K562 (cell line): ENCODE measurements around the gene CCDC87. TPM values are rescaled to one million over a fixed set of nuclear protein-coding genes. Genes with fewer than 3 reads are reported as not detected.

Experiments
- ATAC-seq: fragments of 200-7000 bp; cut with Tn5 transposase; 3 replicates; pipeline ENCODE4 v1.9.1; 2020; ENCODE audit warnings: moderate library complexity
- BruUV-seq: library from RNA; stranded (reverse); fragments of 400-500 nt; replicated peaks from 2 replicates; lab custom pipeline; 2021; lab: Mats Ljungman, UMichigan
- CTCF ChIA-PET: fragments of 300-600 bp; formaldehyde crosslinking; extraction: SDS; loops from one replicate; lab custom pipeline; 2021; ENCODE audit warnings: low intra/inter-chr PET ratio; lab: Yijun Ruan, JAX
- POLR2A ChIA-PET: fragments of 300-600, 350-650 bp; sonication (Branson Sonifier 250); formaldehyde crosslinking; extraction: SDS; loops from one replicate; lab custom pipeline; 2021; ENCODE audit warnings: antibody characterized with exemption, inconsistent platforms; lab: Yijun Ruan, JAX
- DNase-seq, 4 experiments: peaks; one replicate each; pipeline versions ENCODE4 v3.0.0 to v3.0.0-alpha.2; 2011 to 2018; ENCODE audit warnings: low spot score in 3 of 4, mixed read lengths in 3 of 4; ENCODE audit errors: extremely low read depth in 1 of 4
- FAIRE-seq: peaks from 2 replicates; lab custom pipeline; 2011; peaks lifted over from hg19 to GRCh38; lab: Jason Lieb, UNC
- H2AFZ ChIP-seq: 2 replicates; pipeline ENCODE4 v1.6.0; 2011; ENCODE audit warnings: low read depth, low read length, control low read depth, inconsistent platforms
- H3K27ac ChIP-seq: fragments of 200-600 bp; 3 replicates; pipeline ENCODE4 v1.8.0; 2011; ENCODE audit warnings: low read depth, mild to moderate bottlenecking, control low read depth, inconsistent platforms, low read length, moderate library complexity, mixed read lengths; ENCODE audit errors: extremely low read depth
- H3K27me3 ChIP-seq, 2 experiments: fragments of 300-600 bp in 1 of 2; 2 replicates in 1 of 2; 3 replicates in 1 of 2; pipeline versions ENCODE4 v1.6.0 to v1.8.0; 2011; ENCODE audit warnings: inconsistent platforms in 2 of 2, low read length in 2 of 2, mild to moderate bottlenecking in 1 of 2, mixed read lengths in 1 of 2, moderate library complexity in 1 of 2; ENCODE audit not compliant: control insufficient read depth in 2 of 2, insufficient read depth in 2 of 2
- H3K36me3 ChIP-seq: fragments of 300-600 bp; 3 replicates; pipeline ENCODE4 v1.8.0; 2011; ENCODE audit warnings: mild to moderate bottlenecking, low read length, inconsistent platforms; ENCODE audit not compliant: control insufficient read depth, insufficient read depth
- H3K4me1 ChIP-seq, 2 experiments: fragments of 200-600 bp in 1 of 2; replicated peaks in 1 of 2; 2 replicates in 1 of 2; 3 replicates in 1 of 2; pipeline versions ENCODE4 v1.5.1 to v1.8.0; 2011; ENCODE audit warnings: inconsistent platforms in 2 of 2, low read length in 2 of 2, mild to moderate bottlenecking in 1 of 2, mixed read lengths in 1 of 2, moderate library complexity in 1 of 2; ENCODE audit not compliant: control insufficient read depth in 2 of 2, insufficient read depth in 2 of 2
- H3K4me2 ChIP-seq: 2 replicates; pipeline ENCODE4 v1.6.1; 2011; ENCODE audit warnings: low read length, control low read depth, inconsistent platforms, mixed read lengths; ENCODE audit not compliant: insufficient read depth
- H3K4me3 ChIP-seq: fragments of 200-600 bp; sonication (generic), shearing (Covaris generic); 2 replicates; pipeline ENCODE4 v1.5.1; 2016; ENCODE audit warnings: control low read depth, inconsistent platforms
- H3K79me2 ChIP-seq: fragments of 200-600 bp; 3 replicates; pipeline ENCODE4 v1.8.0; 2011; ENCODE audit warnings: low read length, inconsistent platforms; ENCODE audit not compliant: control insufficient read depth, insufficient read depth
- H3K9ac ChIP-seq, 2 experiments: 2 replicates each; pipeline versions ENCODE4 v1.6.0 to v1.6.1; 2011; ENCODE audit warnings: low read depth in 2 of 2, low read length in 2 of 2, control low read depth in 1 of 2, inconsistent platforms in 1 of 2, mild to moderate bottlenecking in 1 of 2, mixed read lengths in 1 of 2; ENCODE audit not compliant: insufficient read depth in 1 of 2
- H3K9me1 ChIP-seq: one replicate; pipeline ENCODE4 v1.6.0; 2011; ENCODE audit warnings: inconsistent platforms, mild to moderate bottlenecking, low read length, moderate library complexity; ENCODE audit not compliant: control insufficient read depth, insufficient read depth
- H3K9me3 ChIP-seq: replicated peaks from 2 replicates; pipeline ENCODE4 v1.5.1; 2011; ENCODE audit warnings: low read depth, low read length, inconsistent platforms; ENCODE audit not compliant: control insufficient read depth, insufficient read depth
- H4K20me1 ChIP-seq: replicated peaks from 2 replicates; pipeline ENCODE4 v1.6.1; 2011; ENCODE audit warnings: low read length, inconsistent platforms, mixed read lengths; ENCODE audit not compliant: control insufficient read depth, insufficient read depth
- ADNP ChIP-seq: fragments of 200-800 bp; sonication (Bioruptor generic); IDR thresholded peaks from 2 replicates; pipeline ENCODE4 v1.6.1; 2016; ENCODE audit warnings: missing genetic modification characterization, missing compliant biosample characterization
- FOS ChIP-seq: IDR thresholded peaks from 3 replicates; pipeline ENCODE4 v1.6.1; 2011; ENCODE audit not compliant: insufficient read length; ENCODE audit errors: extremely low read depth
- FOXM1 ChIP-seq, 2 experiments: fragments of 450-650 bp in 1 of 2; sonication (generic) in 1 of 2; formaldehyde crosslinking in 1 of 2; IDR thresholded peaks; 2 replicates each; pipeline versions ENCODE4 v1.6.1 to v1.9.0; 2017 to 2022; ENCODE audit warnings: low read depth in 2 of 2, mild to moderate bottlenecking in 2 of 2, missing genetic modification reagents in 1 of 2, moderate library complexity in 1 of 2
- HEY1 ChIP-seq: fragments of 250-450 bp; sonication (Bioruptor Pico); IDR thresholded peaks from 2 replicates; pipeline ENCODE4 v1.5.0; 2020; ENCODE audit warnings: mild to moderate bottlenecking, moderate library complexity, borderline replicate concordance
- KAT7 ChIP-seq: sonication (generic); formaldehyde crosslinking; IDR thresholded peaks from 2 replicates; pipeline ENCODE4 v1.8.0; 2022; ENCODE audit warnings: missing genetic modification reagents, mild to moderate bottlenecking, borderline replicate concordance
- KAT8 ChIP-seq: fragments of 450-650 bp; IDR thresholded peaks from 2 replicates; pipeline ENCODE4 v1.6.1; 2016; ENCODE audit warnings: low read depth, mild to moderate bottlenecking
- KDM1A ChIP-seq, 2 experiments: fragments of 450-650 bp; IDR thresholded peaks; 2 replicates each; pipeline ENCODE4 v1.6.1; 2016; ENCODE audit warnings: mild to moderate bottlenecking in 2 of 2
- MYC ChIP-seq, 2 experiments: fragments of 250-450 bp in 1 of 2; sonication (Bioruptor Pico) in 1 of 2; IDR thresholded peaks; 2 replicates each; pipeline versions ENCODE4 v1.5.1 to v1.6.1; 2012 to 2021; ENCODE audit warnings: low read depth in 2 of 2, borderline replicate concordance in 1 of 2, improper control_type of control experiment in 1 of 2, low read length in 1 of 2, mild to moderate bottlenecking in 1 of 2, moderate library complexity in 1 of 2
- PHF20 ChIP-seq: fragments of 450-650 bp; IDR thresholded peaks from 2 replicates; pipeline ENCODE4 v1.6.1; 2018; ENCODE audit not compliant: partially characterized antibody
- RNF2 ChIP-seq: sonication (generic); IDR thresholded peaks from 2 replicates; pipeline ENCODE4 v1.6.1; 2016
- SP1 ChIP-seq: sonication (generic); formaldehyde crosslinking; IDR thresholded peaks from 2 replicates; pipeline ENCODE4 v1.8.1; 2022; ENCODE audit warnings: mild to moderate bottlenecking, missing genetic modification reagents
- ZNF830 ChIP-seq: fragments of 250-450 bp; sonication (Bioruptor Pico); IDR thresholded peaks from 2 replicates; pipeline ENCODE4 v1.5.0; 2021; ENCODE audit warnings: mild to moderate bottlenecking
- WGBS: fragments of 100-300 bp; shearing (Covaris generic); methylation state at CpG from one replicate; pipeline ENCODE4 v1.1.6; 2016; ENCODE audit warnings: low coverage, mixed read lengths; ENCODE audit not compliant: insufficient coverage; ENCODE audit errors: missing lambda C conversion rate; 5-methylcytosine and 5-hydroxymethylcytosine counted together
- in situ Hi-C: fragments of 300-500 bp; cut with MboI; formaldehyde crosslinking; loops from 4 replicates; pipeline ENCODE4 v1.15.0; 2018; ENCODE audit warnings: inconsistent platforms, mixed read lengths
- intact Hi-C: fragments of 100-400 bp; cut with micrococcal nuclease; formaldehyde crosslinking; loops from 2 replicates; pipeline ENCODE4 v1.14.2; 2022
- polyA plus RNA-seq, 8 experiments: library from polyadenylated mRNA; depleted of rRNA in 4 of 8; stranded (reverse) in 5 of 8; unstranded in 3 of 8; fragments of >200 nt; fragmentation: Nextera tagmentation in 2 of 8; fragmentation: Illumina TruSeq in 1 of 8; extraction: Ambion mirVana in 2 of 8; extraction: Trizol in 1 of 8; gene quantifications; 2 replicates each; pipeline versions ENCODE4 v1.2.1 to v1.2.3, GENCODE V29; 2011 to 2014; ENCODE audit warnings: inconsistent platforms in 1 of 8, missing spikeins in 1 of 8
- total RNA-seq, 7 experiments: library from RNA; depleted of rRNA in 6 of 7; stranded (reverse); fragments of >200 nt in 6 of 7; fragmentation: Illumina TruSeq in 2 of 7; extraction: Trizol in 2 of 7; gene quantifications; 2 replicates each; pipeline versions ENCODE4 v1.2.1 to v1.2.3, GENCODE V29; 2011 to 2021; ENCODE audit warnings: low replicate concordance in 1 of 7
- TF ChIP-seq, protein P1 (sequence below), 2 experiments: fragments of 450-650 bp in 1 of 2; sonication (generic) in 1 of 2; formaldehyde crosslinking in 1 of 2; IDR thresholded peaks in 1 of 2; conservative IDR thresholded peaks in 1 of 2; 2 replicates each; pipeline versions ENCODE4 v1.6.1 to v1.8.1; 2016 to 2023; ENCODE audit warnings: mild to moderate bottlenecking in 2 of 2, moderate library complexity in 2 of 2, inconsistent platforms in 1 of 2, missing genetic modification reagents in 1 of 2
- TF ChIP-seq, protein P2 (sequence below): fragments of 450-650 bp; formaldehyde crosslinking; IDR thresholded peaks from 2 replicates; pipeline ENCODE4 v1.4.0; 2020; ENCODE audit warnings: mild to moderate bottlenecking, moderate library complexity

CCDC87 gene
- total and polyA plus RNA-seq, 9 of the 15 experiments (the other 6 are each of a cell fraction or from before 2014, with no cell fraction given): 0.03 to 0.44 (median 0.15) TPM; not detected in 1

DNA sequence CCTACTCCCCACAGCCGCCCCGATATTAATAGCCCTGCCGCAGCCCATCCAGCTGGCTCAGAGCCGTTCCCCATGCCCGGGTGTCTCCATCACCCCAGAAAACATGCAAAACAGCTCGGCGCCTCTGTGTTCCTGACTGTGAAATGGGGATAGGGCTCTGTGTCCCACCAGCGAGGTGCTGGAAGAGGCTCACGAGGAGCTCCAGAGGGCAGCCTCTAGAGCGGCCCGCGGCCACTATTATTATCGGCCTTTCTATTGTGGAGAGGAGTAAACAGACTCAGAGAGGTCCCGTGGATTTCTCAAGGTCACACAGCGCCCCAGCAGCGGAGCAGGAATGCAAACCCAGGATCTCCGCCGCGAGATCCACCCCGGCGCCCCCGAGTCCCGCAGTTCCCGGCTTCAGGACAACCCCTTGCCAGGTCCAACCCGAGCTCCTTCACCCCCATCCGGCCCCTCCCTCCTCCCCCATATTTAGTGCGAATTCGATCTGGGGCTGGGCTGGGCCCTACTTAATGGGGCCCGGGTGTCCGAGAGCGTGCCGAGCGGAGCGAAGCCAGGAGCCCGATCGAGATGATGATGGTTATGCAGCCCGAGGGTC, 46.4 kb downstream of the CCDC87 start, which contains the start of gene ACTN3:
Gene ACTN3 (plus strand): TSS at position 536 of the 598 bp plus-strand sequence. CDS start 35 bp downstream, at position 571.
- H4K20me1 ChIP-seq: no peaks in the 10 kb centered on the region
- H3K9me3 ChIP-seq: no peaks in the 10 kb centered on the region
- ATAC-seq: peak; percentile 1; the same call in 1 of the 3 replicates
- intact Hi-C loops (no loop called here), in situ Hi-C loops (no loop called here)
- no peak for FAIRE-seq
- H3K4me3 ChIP-seq: peak within 1 kb of the TSS; percentile 94
- H3K27me3 ChIP-seq: peaks cover 0 to 4% of the 10 kb centered on the region in 2 experiments; a peak in 1 of 5 replicates
- peaks cover 0 to 38% of the 10 kb centered on the region in 2 experiments; a peak in 4 of 5 replicates for H3K4me1 ChIP-seq
- no peaks in the 10 kb centered on the region for H3K9me1 ChIP-seq
- H3K79me2 ChIP-seq: peaks cover 6% of the 10 kb centered on the region; the same call in 1 of the 3 replicates
- 7% methylated on average over 23 of the region's 37 CpGs for WGBS
- H3K36me3 ChIP-seq: peaks cover 5% of the 10 kb centered on the region; the same call in 1 of the 3 replicates
- ChIA-PET CTCF (no interaction called here), POLR2A (interaction anchor here (0.7 to 1.8 kb wide), 7 partner anchors 10 to 132 kb away, joined by 3 to 12 read pairs (median 6); partner anchors contain the start of gene RBM4B)
- peak in 2 of 4 experiments; percentile 56 to 57 for DNase-seq
- H3K27ac ChIP-seq: peak within 1 kb of the TSS; percentile 73
- peak within 1 kb of the TSS; percentile 75 for H3K4me2 ChIP-seq
- H2AFZ ChIP-seq: peak within 1 kb of the TSS; percentile 81
- peak within 1 kb of the TSS; percentile 81 to 98 for H3K9ac ChIP-seq
- no TSS peak for BruUV-seq
- TF ChIP-seq, protein P1, sequence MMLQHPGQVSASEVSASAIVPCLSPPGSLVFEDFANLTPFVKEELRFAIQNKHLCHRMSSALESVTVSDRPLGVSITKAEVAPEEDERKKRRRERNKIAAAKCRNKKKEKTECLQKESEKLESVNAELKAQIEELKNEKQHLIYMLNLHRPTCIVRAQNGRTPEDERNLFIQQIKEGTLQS (IDR thresholded peaks at IDR 0.05): no peak
- TF ChIP-seq, protein P1 (CRISPR knock-in tag; conservative IDR thresholded peaks at IDR 0.05): no peak
- TF ChIP-seq, protein P2, sequence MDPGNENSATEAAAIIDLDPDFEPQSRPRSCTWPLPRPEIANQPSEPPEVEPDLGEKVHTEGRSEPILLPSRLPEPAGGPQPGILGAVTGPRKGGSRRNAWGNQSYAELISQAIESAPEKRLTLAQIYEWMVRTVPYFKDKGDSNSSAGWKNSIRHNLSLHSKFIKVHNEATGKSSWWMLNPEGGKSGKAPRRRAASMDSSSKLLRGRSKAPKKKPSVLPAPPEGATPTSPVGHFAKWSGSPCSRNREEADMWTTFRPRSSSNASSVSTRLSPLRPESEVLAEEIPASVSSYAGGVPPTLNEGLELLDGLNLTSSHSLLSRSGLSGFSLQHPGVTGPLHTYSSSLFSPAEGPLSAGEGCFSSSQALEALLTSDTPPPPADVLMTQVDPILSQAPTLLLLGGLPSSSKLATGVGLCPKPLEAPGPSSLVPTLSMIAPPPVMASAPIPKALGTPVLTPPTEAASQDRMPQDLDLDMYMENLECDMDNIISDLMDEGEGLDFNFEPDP: no peak
- peak; percentile 21 for TF ChIP-seq FOXM1 (IDR thresholded peaks at IDR 0.05; ENCODE audit: low read depth)
- TF ChIP-seq FOXM1 (CRISPR knock-in tag; IDR thresholded peaks at IDR 0.05; ENCODE audit: low read depth): no peak
- no peak for TF ChIP-seq RNF2
- no peak for TF ChIP-seq FOS
- 0 out of 2 replicates have a peak, but pooled peaks have one; percentile 16 for TF ChIP-seq KAT7
- peak; percentile 69 for TF ChIP-seq PHF20
- no peak for TF ChIP-seq MYC (IDR thresholded peaks at IDR 0.05; ENCODE audit: low read depth, low read length)
- peak; percentile 45; the same call in 1 of the 2 replicates for TF ChIP-seq MYC (CRISPR knock-in tag; IDR thresholded peaks at IDR 0.05; ENCODE audit: borderline replicate concordance, low read depth)
- no peak for TF ChIP-seq HEY1 (CRISPR knock-in tag)
- peak; percentile 7; the same call in 1 of the 2 replicates for TF ChIP-seq SP1 (CRISPR knock-in tag)
- peak; percentile 95 to 97 for TF ChIP-seq KDM1A (IDR thresholded peaks at IDR 0.05)
- TF ChIP-seq ZNF830 (CRISPR knock-in tag): no peak
- TF ChIP-seq ADNP (tag): peak; percentile 99
- TF ChIP-seq KAT8: no peak
